GM12864 (cell line): ENCODE results near the gene RIC3.

Experiments used
- DNase-seq: peaks from one replicate; pipeline ENCODE4 v3.0.0-alpha.2; 2011; ENCODE audit warnings: low read depth
- H3K4me3 ChIP-seq: 2 replicates; pipeline ENCODE4 v1.5.1; 2011; ENCODE audit warnings: mild to moderate bottlenecking, low read depth, low read length, control low read depth
- TF ChIP-seq, protein P1 (sequence below): IDR thresholded peaks from 2 replicates; pipeline ENCODE4 v1.5.1; 2011; ENCODE audit warnings: low read depth, mild to moderate bottlenecking, moderate library complexity, low read length, control low read depth, inconsistent platforms; ENCODE audit errors: missing control alignments

RIC3 gene

GRCh38 chr11:8092587-8093424 is 76.0 kb downstream of the RIC3 start:
- peak; percentile 26 for DNase-seq
- no peak overlapping the region for H3K4me3 ChIP-seq
- TF ChIP-seq, protein P1, sequence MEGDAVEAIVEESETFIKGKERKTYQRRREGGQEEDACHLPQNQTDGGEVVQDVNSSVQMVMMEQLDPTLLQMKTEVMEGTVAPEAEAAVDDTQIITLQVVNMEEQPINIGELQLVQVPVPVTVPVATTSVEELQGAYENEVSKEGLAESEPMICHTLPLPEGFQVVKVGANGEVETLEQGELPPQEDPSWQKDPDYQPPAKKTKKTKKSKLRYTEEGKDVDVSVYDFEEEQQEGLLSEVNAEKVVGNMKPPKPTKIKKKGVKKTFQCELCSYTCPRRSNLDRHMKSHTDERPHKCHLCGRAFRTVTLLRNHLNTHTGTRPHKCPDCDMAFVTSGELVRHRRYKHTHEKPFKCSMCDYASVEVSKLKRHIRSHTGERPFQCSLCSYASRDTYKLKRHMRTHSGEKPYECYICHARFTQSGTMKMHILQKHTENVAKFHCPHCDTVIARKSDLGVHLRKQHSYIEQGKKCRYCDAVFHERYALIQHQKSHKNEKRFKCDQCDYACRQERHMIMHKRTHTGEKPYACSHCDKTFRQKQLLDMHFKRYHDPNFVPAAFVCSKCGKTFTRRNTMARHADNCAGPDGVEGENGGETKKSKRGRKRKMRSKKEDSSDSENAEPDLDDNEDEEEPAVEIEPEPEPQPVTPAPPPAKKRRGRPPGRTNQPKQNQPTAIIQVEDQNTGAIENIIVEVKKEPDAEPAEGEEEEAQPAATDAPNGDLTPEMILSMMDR, result peak; percentile 72

- no peak for DNase-seq
- TF ChIP-seq, protein P1, result no peak
- H3K4me3 ChIP-seq, result no peak overlapping the region
Observed at GRCh38 chr11:8091721-8092120, 77.1 kb downstream of the RIC3 start.

GRCh38 chr11:8090756-8091155 is 78.1 kb downstream of the RIC3 start:
- TF ChIP-seq, protein P1, result peak; percentile 56
- DNase-seq, result no peak
- no peak overlapping the region for H3K4me3 ChIP-seq

DNA sequence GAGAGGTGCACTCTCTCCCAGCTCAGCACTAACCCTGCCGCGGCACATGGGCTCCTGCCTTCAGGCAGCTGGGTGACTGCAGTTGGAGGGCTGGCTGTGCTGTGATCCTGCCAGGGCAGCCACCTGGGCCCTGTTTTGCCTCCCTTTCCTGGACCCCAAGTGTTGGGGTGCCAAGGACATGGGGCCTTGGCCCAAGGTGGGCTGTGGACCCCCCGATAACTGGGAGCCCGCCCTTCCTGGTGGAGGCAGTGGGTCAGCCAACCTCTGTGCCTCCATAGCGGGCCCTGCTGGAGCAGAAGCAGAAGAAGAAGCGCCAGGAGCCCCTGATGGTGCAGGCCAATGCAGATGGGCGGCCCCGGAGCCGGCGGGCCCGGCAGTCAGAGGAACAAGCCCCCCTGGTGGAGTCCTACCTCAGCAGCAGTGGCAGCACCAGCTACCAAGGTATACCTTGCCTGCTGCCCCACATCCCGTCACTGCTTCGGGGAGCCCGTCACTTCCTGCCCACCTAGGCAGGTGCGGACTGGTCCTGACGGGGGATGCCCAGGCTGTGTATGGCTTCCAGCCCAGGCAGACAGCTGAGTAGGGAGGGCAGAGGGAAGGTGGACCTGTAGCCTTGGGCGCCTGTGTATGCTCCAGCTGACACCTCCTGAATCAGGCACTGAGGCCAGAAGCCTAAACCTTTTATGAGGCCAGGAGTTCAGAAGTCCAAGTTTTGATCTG is 78.9 kb downstream of the RIC3 start:
- TF ChIP-seq, protein P1, result no peak
- H3K4me3 ChIP-seq, result no peak overlapping the region
- no peak for DNase-seq

DNA sequence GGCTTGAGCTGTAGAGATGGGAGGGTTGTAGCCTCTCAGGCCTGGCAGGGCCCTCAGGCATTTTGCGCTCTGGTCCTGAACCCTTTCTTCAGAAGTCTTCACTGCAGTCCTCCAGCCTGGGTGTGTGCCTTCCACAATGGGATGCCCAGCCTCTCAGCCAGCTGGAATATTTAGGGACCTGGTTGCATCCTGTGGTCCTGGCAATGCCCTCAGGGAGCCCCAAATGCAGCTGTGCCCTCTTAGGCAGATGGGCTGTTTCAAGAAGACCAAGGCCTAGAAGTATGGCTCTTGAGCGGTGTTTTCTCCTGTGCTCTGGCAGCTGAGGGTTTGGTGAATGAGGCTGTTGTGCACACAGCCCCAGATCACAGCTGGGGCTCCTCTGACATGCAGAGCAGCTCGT is 81.1 kb downstream of the RIC3 start:
- no peak for DNase-seq
- H3K4me3 ChIP-seq, result no peak overlapping the region
- TF ChIP-seq, protein P1, result no peak

DNA sequence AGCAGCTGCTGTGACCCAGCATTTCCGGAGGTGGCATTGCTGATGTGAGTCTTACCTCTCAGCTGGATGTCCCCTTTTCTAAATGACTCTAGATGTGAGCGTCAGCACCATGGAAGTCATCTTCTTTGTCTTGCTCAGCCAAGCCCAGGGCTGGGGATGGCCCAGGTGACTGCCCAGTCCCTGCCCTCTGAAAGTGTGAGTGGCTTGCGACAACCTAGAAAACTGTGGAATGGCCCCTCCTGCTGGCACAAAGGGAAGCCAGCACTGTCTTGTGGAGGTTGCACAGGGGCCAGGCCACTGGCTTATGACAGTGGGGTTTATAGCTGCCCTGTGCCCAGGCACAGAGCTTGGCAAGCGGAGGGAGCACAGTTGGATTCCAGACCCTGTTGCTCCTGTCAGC is 81.6 kb downstream of the RIC3 start:
- DNase-seq, result no peak
- TF ChIP-seq, protein P1, result peak; percentile 19
- H3K4me3 ChIP-seq, result no peak overlapping the region
